GM04504 (cell line): Measurements from ENCODE around the gene MCRIP2.

ENCODE experiments used
- DNase-seq: peaks from one replicate; pipeline ENCODE4 v3.0.0-alpha.2; 2012; ENCODE audit warnings: low read depth

The MCRIP2 gene

GRCh38 chr16:616733-617586, 24.7 kb upstream of the MCRIP2 start:
- no peak for DNase-seq

DNA sequence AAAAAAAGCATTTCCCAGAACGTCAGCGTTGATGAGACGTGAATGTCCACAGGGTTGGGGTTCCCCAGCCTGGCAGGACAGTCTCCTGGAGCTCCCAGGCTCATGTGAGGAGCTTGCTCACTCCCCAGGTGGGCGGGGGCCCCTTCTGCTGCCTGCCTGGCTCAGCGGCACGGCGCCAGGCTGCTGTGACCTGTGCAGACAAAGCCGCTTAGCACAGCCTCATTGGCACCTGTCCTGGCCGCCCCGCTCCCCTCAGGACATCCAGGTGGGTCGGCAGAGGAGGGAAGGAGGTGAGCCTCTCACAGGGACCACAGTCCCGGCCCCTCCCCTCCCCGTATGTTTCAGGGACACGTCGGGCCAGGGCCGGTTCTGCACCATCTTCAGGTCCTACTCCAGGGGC, 23.8 kb upstream of the MCRIP2 start:
- no peak for DNase-seq

DNA sequence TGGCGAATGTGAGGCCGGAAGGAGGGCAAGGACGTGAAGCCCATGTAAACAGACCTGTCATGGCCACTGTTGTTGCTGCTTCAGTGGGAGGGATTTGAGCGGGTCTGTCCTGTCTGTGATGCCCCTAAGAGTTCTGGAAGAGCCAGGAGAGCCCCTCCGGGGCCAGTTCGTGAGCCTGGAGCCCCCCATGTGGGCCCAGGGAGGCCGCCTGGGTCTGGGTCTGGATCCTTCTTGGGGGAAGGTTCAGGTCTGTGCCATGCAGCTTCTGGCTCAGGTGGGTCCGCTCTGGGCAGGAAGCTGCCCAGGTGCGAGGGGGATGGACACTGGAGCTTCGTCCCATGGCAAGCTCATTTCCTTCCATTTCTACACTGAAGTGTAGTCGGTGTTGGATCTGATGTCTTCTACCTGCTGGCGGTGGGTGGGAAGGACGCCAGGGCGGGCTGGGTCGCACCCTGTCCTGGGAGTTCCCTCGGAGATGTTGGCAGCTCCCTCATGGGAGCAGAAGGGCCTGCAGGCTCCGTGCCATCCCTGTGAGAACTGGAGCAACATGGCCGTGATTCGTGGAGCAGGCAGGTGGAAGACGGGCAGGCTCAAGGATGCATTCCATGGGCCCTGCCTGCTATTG, 22.0 kb upstream of the MCRIP2 start:
- no peak for DNase-seq

GRCh38 chr16:620700-621525, 20.7 kb upstream of the MCRIP2 start:
- DNase-seq, result no peak

- DNase-seq, result no peak
These were observed 20.0 kb upstream of the MCRIP2 start for GRCh38 chr16:621526-622105.

GRCh38 chr16:622920-623280, 18.7 kb upstream of the MCRIP2 start:
- DNase-seq, result no peak

DNA sequence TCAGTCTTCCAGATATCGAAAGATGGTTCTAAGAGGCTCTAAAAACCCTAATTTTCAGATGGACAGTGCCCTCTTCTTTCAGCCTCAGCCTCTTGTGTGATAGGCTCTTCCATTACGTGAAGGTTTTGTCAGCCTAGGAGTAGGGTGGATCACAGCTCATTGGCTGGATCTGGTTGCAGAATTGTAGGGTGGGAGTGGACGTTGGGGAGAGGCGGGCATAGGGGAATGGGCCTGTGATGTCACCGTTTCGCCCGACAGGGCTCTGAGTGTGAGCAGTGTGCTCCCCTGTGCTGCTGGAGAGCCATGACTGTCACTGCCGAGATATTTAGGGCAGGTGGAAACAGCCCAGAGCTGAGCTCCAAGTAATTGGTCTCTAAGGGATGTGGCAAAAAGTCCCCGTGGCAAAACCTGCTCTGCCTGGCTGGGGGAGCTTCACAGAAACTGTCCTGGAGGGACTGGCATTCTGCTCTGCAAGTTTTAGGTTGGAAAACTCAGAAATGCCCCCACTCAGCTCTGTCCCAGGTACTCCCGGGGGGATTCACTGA, 17.0 kb upstream of the MCRIP2 start:
- DNase-seq, result no peak

GRCh38 chr16:625117-625976, 16.3 kb upstream of the MCRIP2 start:
- no peak for DNase-seq

DNA sequence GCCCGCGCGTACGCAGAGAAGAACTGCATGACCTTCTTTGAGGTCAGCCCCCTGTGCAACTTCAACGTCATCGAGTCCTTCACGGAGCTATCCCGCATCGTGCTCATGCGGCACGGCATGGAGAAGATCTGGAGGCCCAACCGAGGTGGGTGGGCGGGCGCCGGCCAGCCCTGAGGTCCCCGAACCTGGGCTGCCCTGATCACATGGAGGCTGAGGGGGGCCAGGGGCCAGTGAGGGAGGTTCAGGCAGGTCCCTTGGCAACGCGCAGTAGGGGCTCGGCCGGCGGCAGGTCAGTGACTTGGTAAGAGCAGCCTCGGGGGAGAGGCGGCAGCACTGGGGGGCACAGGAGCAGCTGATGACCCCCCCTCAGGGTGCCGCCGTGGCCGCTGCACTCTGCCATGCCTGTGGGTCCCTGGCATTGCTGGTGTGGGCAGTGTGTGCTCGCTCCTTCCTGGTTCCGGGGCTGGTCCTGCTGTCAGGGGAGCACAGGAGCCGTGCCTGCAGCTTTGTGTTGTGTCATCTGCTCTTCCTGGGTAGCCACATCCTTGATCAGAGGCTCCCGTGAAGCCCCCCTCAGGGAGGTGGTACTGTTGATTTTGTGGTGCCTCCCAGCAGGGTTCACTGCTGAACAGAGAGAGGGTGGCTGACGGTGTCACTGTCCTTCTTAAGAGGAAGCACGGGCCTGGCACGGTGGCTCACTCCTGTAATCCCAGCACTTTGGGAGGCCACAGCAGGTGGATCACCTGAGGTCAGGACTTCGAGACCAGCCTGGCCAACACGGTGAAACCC, 15.5 kb upstream of the MCRIP2 start:
- no peak for DNase-seq

DNA sequence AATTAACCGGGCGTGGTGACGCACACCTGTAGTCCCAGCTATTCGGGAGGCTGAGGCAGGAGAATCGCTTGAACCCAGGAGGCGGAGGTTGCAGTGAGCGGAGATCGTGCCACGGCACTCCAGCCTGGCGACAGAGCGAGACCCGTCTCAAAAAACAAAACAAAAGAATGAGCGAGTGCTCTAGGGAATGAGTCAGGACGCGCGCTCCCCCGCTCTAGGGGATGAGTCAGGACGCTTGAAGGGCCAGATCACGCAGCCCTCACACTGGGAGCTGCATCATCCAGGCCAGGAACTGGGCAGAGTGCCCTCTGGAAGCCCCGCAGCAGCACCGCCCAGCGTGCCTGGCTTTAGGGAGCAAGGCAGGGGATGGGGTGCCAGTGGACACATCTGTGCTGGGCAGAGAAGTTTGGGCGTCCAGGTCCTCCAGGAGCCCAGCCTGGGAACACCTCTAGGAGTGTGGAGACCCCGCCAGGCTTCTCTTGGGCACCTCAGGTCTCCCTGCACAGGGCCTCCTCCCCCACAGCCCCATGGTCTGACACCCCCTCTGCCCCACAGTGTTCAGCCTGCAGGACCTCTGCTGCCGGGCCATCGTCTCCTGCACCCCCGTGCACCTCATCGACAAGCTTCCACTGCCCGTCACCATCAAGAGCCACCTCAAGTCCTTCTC, 14.7 kb upstream of the MCRIP2 start:
- peak; percentile 91 for DNase-seq

GRCh38 chr16:627454-628239, 14.0 kb upstream of the MCRIP2 start:
- DNase-seq, result no peak

DNA sequence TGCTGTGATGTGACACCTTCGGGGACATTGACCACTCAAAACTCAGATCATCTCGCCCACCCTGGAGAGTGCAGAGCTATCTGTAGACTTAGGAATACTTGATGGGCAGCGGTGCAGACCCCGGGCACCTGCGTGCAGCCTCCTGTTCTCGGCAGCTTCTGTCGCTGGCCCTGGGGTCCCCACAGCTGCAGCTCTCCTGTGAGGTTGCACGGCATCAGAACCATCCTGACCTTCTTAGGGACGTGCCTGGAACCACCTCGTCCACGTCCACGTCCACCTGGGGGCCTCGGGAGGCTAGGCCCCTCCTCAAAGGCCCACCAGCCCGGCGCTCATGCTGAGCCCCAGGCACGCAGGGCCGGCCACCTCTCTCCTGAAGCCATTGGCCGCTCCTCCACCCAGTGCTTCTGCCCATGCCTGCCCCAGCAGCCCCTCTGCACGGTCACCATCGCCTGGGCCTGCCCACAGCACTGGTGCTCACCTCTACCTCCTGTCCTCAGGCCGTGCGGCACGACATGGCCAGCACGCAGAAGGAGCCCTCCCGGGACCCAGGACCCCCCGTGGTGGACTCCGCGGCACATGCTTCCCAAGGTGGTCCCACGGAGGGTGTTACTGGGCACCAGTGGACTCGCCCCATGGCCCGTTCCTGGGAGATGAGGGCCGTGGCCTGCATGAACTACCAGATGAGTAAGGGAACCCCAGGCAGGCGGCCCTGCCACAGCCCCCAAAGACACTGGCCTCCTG, 13.1 kb upstream of the MCRIP2 start:
- DNase-seq, result no peak

- DNase-seq, result no peak
These were observed 12.3 kb upstream of the MCRIP2 start for GRCh38 chr16:629185-629832.

GRCh38 chr16:629833-630248, 11.8 kb upstream of the MCRIP2 start:
- no peak for DNase-seq

- DNase-seq, result no peak
These were observed 11.3 kb upstream of the MCRIP2 start for GRCh38 chr16:630249-630814.

DNA sequence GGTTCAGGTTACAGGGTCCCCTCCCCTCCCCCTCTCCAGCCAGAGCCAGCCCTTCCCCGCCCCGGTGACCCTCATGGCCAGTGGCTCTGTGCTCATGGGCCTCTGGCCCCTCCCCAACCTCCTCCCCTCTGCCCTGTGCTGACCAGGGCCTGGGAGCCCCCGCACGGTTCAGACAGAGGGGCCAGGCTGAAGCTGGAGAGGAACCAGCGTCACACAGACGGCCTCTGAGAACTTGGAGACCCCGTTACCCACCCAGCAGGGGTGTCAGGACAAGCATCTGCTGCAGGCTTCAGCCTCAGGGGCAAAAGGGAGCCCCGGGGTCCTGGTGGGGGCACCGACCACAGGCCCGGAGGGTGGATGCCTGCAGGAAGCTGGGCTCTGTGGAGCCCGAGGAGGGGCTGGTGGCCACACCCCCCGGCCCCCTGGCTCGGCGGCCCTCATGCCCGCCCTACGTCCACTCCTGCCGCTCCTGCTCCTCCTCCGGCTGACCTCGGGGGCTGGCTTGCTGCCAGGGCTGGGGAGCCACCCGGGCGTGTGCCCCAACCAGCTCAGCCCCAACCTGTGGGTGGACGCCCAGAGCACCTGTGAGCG, 10.7 kb upstream of the MCRIP2 start, which contains the start of gene WFIKKN1:
TSS of gene WFIKKN1 (plus strand) at position 171 of the 591 bp plus-strand sequence. CDS start at position 440, 269 bp downstream.
- no peak for DNase-seq
